ENCODE data around the gene CACFD1. TPM values are rescaled to one million over a fixed set of nuclear protein-coding genes. Genes with fewer than 3 reads are reported as not detected.

CACFD1 gene
- total and polyA plus RNA-seq, 2 of the 13 experiments (the other 11 are each of a cell fraction or from before 2014, with no cell fraction given): 13.8 to 14.6 TPM

- no peak for TF ChIP-seq ATF5 (CRISPR knock-in tag; IDR thresholded peaks at IDR 0.05; ENCODE audit: low read depth)
- no peak for TF ChIP-seq U2AF2 (IDR thresholded peaks at IDR 0.05; ENCODE audit: low read depth, low read length)
- no peak for TF ChIP-seq SOX5 (CRISPR knock-in tag; IDR thresholded peaks at IDR 0.05; ENCODE audit: borderline replicate concordance)
- no peak for TF ChIP-seq ZNF235 (CRISPR knock-in tag; IDR thresholded peaks at IDR 0.05; ENCODE audit: borderline replicate concordance)
- peak; percentile 67; the same call in 1 of the 2 replicates for TF ChIP-seq ZFP90 (CRISPR knock-in tag; IDR thresholded peaks at IDR 0.05; ENCODE audit: borderline replicate concordance)
- TF ChIP-seq ZNF724P (CRISPR knock-in tag; IDR thresholded peaks at IDR 0.05; ENCODE audit: borderline replicate concordance): no peak
- TF ChIP-seq KDM3A (CRISPR knock-in tag; IDR thresholded peaks at IDR 0.05; ENCODE audit: low read depth): no peak
- peak; percentile 40; the same call in 1 of the 2 replicates for TF ChIP-seq KLF12 (CRISPR knock-in tag; IDR thresholded peaks at IDR 0.05; ENCODE audit: borderline replicate concordance)
- peak; percentile 14 for TF ChIP-seq SAP130 (CRISPR knock-in tag; IDR thresholded peaks at IDR 0.05; ENCODE audit: low read depth)
- TF ChIP-seq ZNF510 (CRISPR knock-in tag; IDR thresholded peaks at IDR 0.05; ENCODE audit: low read depth): no peak; the same call in 1 of the 2 replicates
- TF ChIP-seq ZNF543 (CRISPR knock-in tag; IDR thresholded peaks at IDR 0.05): peak; percentile 69; the same call in 1 of the 2 replicates
- TF ChIP-seq ZNF317 (CRISPR knock-in tag; IDR thresholded peaks at IDR 0.05): no peak
- TF ChIP-seq ZFAT (CRISPR knock-in tag; conservative IDR thresholded peaks at IDR 0.05): no peak
- no peak for TF ChIP-seq TSC22D2 (CRISPR knock-in tag; IDR thresholded peaks at IDR 0.05; ENCODE audit: borderline replicate concordance)
- TF ChIP-seq ATF2 (CRISPR knock-in tag; IDR thresholded peaks at IDR 0.05): no peak
- no peak for TF ChIP-seq FOXO4 (CRISPR knock-in tag; conservative IDR thresholded peaks at IDR 0.05)
- TF ChIP-seq HNRNPK (IDR thresholded peaks at IDR 0.05; ENCODE audit: low read depth, low read length, poor library complexity, severe bottlenecking): no peak
- TF ChIP-seq ZNF792 (CRISPR knock-in tag; IDR thresholded peaks at IDR 0.05): no peak
- TF ChIP-seq ZNF777 (CRISPR knock-in tag; IDR thresholded peaks at IDR 0.05): 0 out of 2 replicates have a peak, but pooled peaks have one; percentile 15
- no peak for TF ChIP-seq ZNF737 (CRISPR knock-in tag; IDR thresholded peaks at IDR 0.05; ENCODE audit: borderline replicate concordance)
- TF ChIP-seq MYPOP (CRISPR knock-in tag; IDR thresholded peaks at IDR 0.05): no peak
- TF ChIP-seq THAP9 (CRISPR knock-in tag; IDR thresholded peaks at IDR 0.05; ENCODE audit: borderline replicate concordance): no peak
Measured at GRCh38 chr9:133421615-133422542, 37.9 kb upstream of the CACFD1 start, which contains the start of gene ADAMTS13 (continued).

Data from HepG2 (cell line).